ENCODE measurements around the gene SMTN.
"Not testable (repeated sequence)": the region's sequence is repeated elsewhere in the genome, so short reads cannot be mapped to it uniquely, and the experiment has no call there.

The SMTN gene

DNA sequence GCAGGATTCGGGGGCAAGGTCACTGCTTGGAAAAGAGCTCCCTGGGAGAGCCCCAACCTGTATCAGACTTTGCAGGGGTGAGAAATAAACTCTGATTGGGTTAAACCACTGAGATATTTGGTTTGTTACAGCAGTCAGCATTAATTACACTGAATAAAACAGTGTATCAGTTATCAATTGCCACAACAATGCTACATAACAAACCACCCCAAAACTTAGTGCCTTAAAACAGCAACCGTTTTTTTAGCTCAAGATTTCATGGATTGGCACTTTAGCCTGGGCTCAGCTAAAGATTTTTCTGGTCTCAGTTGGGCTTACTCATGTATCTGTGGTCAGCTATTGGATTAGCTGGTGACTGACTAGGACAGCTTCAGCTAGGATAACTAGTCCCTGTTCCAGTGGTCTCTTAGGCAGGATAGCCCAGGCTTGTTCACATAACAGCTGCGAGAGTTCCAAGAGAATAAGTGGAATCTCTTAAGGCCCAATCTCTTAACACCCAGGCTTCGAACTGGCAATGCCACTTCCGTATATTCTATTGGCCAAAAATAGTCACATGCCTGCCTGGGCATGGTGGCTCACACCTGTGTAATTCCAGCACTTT is 7.5 kb upstream of the SMTN start:
- DNase-seq = not testable (repeated sequence)

DNA sequence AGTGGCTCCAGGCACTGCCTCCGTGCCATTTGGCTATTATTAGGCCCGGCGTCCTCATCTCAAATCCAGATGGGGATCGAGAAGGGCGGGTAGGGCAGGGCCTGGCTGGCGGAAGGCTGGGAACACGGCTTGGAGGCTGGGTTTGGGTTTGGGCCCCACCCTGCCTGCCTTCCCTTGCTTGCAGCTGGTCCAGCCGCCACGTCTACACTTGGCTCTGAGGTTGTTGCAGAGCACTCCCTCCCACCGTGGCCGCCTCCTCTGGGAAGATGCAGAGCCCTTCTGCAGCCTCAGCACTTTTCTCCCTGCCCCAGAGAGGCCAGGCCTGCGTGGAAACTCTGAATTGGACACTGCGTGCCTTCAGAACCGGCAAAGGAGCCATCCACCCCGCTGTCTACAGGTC is 5.2 kb upstream of the SMTN start:
- no peak for DNase-seq

DNA sequence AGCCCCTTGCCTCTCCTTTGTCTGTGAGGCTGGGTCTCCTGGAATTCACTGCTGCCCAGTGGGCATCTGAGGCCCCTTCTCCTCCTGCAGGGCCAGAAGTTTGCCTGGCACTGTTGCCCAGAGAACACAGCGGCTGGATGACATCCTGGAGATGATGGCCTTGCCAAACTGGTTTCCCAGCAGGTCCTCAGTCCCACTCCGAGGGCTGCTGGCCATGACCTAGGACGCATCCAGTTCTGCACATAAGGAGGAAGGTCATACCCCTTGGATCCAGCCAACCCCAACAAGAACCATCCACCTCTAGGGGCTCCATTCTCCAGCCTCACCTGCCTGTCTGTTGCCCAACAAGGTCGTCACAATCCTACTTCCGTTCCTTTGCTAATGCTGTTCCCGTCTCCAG is 3.4 kb upstream of the SMTN start:
- DNase-seq = no peak

DNA sequence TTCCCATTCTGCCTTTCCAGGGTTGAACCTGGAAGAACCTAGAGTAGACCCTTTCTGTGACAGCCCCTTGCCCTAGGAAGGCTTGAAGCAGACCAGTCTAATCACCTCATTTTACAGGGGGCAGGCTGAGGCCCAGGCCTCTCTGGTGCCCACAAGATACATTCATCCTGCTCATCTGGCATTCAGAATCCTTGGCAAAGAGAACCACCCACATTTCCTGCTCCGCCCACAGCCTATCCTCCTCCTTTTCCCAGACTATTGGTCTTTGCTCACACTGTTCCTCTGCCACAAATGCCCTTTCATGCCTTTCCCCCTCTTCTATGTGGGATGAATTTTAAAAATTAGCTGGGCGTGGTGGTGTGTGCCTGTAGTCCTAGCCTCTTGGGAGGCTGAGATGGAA is 2.7 kb upstream of the SMTN start:
- not testable (repeated sequence) for DNase-seq

DNA sequence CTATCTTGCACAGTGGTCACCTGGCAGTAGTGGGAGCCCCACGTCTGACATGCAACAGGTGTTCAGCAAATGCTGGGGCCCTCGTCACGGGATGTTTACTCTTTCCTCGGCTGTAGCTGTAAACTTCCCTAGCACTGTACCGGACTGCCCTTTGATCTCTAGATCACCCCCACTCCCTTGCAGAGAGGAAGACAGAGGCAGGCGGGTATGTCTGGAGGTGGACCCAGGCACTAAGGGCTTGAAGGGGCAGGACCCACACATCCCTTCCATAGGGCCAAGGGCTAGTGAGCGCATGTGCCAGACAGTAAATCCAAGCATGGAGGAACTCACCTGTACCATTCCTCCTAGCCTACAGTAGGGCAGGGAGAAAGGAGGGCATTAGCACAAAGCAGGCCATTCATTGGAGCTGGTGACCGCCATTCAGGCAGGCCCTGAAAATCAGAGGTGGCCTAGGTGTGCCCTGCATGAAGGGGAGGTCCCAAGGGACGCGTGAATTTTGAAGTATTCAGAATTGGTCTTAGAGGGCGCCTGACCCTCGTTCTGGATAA is 1.9 kb upstream of the SMTN start:
- no peak for DNase-seq

DNA sequence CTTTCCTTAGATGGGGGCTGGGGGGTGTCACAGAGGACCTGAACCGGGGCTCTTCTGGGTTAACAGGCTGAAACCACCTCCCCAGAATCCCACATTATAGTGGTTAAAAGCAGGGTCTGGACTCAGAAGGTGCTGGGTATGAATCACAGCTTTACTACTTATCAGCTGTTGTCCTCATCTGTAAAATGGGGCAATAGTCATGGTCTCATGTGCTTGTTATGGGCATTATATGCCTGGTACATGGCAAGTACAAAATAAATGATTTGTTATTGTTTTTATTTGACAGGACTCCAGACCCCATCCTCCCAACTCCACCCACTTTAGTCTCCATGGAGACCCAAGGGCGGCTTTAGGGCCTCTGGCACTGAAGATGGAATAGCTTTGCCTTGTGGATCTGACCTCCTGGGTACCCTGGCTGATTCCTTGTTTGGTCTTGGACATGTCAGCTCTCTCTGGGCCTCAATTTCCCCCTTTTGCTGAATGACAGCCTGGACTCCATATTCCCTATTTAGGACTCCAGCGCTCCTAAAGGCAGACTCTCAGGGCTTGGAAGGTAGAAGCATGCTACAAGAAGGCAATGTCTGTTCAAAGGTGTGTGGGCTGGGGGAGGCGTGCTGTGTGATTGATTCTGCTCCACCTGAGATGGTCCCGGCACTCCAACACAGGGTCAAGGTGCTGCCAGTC is 812 bp upstream of the SMTN start:
- DNase-seq = no peak

DNA sequence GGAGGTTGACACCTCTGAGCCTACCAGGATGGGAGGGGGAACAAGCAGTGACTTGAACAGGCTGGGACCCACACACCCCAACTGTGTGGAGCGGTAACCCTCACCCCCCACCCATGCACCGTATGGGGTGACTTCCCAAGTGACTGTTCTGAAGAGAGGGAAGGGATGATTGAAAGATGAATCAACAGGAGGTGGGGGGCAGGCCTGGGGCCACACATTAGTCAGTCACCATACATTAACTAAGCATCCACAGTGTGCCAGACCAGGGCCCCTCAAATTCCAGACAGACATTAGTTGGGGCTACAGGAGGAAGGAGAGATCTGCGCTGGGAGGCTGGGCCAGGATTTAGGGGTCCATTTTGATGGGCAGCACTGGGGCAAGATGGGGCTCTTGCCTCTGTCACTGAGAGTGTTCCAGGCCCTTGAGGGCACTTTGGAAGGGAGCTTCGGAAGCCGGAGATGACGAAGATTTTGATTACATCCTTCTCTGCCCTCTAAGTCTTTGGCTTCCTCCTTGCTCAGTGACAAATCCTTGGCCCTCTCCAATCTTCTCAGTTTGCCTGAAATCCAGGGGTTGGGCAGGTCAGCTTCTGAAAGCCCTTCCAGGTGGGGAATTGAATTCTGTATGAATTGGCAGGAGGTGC is 966 bp downstream of the SMTN start:
- DNase-seq = peak in 1 of 2 donors; percentile 13

DNA sequence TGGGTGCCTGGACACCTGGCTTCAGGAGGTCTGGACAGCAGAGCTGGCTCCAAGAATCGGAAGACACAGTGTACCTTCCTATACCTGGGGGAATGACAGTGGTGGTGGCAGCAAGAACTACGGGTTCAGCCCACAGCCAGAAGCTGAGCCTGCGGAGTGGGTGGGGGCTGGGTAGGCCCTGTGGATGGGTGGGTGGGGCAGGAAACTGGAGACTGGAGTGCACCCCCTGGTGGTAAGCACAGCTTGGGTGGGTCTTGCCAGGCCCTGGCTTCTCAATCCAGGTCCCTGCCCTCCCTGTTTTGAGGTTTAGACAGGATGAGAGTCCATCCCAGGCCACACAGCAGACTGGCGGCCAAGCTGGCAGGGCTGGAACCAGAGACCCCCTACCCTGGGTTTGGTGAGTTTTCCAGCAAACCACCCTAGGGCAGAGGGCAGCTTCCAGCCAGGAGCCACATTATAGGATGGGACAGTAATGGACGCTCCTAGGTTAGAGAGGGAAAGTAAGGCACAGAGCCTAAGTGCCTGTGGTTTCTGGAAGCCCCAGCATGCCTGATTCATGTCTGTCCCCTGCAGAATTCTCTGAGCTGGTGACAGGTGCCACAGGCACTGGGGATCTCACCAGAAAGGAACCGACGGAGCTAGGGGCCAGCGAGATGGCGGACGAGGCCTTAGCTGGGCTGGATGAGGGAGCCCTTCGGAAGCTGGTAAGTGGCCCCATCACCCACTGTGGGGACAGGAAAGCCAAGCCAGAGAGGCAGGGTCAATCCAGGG is 1.7 kb downstream of the SMTN start:
- peak in 1 of 2 donors; percentile 4 for DNase-seq

DNA sequence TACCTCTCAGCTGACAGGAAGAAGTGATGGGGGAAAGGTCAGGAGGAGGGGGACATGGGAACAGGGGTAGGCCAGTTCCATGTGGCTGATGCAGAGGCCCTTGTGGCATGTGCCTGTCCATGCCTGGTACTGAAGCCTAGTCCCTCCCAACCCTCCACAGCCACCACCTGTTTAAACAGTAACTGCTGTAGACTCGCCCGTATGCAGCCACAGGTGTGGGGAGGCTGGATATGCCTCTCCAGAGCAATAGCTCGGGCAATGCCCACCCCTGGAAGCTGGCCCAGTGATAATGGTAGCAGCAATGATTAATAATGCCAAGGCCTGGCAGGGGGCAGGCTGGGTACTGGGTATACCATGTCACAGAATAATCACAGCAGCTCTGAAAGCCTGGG is 2.3 kb downstream of the SMTN start:
- DNase-seq = no peak

DNA sequence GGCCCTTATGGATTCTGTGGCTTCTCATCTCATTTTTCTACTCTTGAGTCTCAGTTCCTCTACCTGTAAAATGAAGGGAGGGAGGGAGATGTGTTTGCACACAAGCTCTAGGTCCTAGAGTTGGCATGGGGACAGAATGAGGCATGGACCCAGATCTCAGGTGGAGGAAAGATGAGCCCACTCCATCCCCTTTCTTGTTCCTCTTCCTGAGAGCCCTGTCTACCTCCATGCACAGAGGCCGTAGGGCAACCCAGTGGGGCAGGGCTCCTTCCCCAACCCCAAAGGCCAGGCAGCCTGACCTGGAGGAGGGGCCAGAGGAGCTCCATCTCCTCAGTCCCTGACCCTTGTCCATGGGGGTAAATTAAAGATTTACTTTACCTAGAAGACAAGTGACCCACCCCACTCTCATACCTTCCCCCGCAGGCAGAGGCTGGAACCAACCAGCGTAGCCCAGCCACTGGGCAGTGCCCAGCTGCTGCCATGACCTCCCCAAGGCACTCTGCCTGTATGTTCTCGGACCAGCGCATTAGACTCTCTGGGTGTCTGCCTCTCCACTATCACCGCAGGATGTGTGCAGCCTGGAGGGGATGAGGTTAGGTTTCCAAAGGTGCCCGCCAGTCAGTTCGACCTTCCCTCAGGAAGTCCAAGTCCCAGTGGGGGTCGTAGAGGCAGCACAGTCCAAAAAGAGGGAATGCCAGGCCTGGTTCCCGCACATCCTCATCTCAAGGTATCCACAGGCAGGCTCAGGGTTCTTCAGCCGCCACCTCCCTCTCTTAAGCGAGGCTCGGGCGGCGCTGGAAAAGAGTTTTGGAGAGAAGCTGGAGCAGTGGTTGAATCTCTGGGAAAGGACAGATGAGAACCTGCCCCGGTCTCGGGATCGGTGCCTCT is 3.0 kb downstream of the SMTN start:
- DNase-seq = no peak

DNA sequence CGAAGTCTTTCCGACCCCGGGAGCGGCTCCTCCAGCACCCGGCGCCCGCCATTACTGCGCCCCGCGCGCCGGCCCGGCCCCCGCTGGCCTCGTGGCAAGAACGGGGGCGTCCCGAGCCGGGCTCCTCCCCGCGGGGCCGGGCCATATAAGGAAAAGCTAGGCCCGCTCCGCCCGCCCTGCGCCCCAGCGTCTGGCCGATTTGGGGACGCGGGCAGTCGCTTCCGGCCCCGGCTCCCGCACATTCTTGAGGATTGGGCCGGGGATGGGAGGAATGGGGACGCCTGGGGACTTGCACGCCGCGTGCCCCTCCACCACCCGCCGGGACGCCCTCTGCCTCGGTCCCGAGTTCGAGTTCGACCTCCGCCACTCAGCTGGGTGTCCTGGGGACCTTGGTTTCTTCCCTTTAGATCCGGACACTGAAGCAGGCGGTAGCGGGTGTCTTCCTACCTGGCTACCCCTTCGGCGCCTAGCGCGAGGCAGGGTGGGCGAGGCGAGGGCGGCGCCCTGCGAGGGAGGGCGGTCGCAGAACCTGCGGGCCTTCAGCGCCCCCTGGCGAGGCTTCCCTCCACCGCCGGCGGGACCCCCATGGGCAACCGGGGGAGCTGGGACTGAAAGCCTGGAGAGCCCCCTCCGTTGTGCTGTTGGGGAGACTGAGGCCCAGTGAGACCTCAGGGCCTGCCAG is 3.8 kb downstream of the SMTN start:
- peak; percentile 49 to 66 for DNase-seq

DNA sequence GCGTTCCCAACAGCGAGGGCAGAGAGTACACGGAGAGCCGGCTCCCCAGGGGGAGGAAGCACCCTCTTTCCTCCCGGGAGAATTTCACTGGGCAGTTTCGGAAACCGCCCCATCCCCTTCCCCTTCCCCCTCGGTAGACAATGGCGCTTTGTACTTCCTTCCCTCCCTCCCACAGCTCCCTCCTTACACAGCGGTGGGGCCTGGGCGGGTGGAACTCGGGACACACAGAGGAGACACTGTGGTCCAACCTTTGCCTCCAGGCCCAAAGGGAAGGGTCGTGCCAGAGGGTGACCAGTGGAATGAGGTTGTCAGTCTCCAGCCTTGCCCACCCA is 4.3 kb downstream of the SMTN start:
- no peak for DNase-seq

DNA sequence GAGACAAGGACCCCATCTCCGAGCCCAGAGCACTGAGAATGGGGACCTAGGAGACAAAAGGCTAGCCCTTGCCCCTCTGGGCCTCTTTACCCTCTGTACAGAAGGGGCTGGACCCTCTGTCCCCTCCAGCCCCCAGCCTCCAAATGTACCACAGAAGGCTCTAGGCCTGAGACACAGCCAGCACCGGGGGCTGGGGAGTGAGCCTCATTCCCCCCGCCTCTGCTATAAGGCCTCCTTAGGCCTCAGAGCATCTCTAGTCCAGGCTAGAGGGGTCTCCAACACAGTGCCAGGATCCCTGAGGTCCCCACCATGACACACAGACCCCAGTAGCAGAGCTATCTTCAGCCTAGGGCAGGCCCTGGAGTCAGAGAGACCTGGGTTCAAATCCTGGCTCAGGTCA is 4.8 kb downstream of the SMTN start:
- DNase-seq = no peak

DNA sequence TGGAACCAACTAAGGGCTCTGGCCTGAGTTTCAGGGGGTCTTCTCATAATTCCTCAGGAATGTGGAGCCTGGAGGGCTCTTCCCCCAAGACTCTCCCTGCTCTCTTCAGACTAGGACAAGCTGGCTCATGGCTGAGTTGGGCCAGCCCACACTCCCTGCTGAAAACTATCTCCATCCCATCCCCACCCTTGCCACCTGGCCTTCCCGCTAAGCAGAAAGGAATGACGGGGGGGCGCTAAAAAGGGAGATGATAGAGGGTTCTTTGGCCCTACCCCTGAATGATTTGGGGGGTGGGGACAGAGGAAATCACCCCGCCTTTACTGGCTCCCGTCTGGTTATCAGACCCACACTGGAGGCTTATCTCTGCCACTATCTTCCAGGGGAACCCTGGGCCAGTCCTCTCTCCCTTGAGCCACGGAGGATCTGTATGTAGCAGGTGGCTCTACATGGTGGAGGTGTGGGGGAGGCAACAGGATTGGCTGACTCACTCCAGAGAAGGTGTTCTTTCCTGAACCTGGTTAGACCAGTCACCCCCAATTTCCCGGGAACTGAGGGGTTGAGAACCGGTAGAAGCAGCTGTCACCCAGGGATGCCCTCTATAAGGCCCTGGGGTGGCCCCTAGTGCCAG is 5.7 kb downstream of the SMTN start:
- DNase-seq = no peak

DNA sequence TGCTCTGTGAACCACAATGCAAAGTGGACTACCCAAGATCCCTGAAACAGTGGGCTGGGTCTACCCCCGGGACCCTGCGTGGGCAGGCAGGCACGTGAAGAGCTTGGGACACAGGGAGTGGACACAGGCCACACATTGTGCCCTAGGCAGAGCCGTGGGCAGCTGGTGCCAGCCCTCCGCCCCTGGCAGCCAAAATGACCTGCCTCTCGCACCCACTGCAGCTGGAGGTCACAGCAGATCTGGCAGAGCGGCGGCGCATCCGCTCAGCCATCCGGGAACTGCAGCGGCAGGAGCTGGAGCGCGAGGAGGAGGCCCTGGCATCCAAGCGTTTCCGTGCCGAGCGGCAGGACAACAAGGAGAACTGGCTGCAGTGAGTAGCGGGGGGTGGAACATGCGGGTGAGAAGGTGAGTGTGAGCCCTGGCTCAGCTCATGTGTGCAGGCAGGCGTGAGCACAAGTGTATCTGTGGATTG is 6.7 kb downstream of the SMTN start:
- DNase-seq = no peak

DNA sequence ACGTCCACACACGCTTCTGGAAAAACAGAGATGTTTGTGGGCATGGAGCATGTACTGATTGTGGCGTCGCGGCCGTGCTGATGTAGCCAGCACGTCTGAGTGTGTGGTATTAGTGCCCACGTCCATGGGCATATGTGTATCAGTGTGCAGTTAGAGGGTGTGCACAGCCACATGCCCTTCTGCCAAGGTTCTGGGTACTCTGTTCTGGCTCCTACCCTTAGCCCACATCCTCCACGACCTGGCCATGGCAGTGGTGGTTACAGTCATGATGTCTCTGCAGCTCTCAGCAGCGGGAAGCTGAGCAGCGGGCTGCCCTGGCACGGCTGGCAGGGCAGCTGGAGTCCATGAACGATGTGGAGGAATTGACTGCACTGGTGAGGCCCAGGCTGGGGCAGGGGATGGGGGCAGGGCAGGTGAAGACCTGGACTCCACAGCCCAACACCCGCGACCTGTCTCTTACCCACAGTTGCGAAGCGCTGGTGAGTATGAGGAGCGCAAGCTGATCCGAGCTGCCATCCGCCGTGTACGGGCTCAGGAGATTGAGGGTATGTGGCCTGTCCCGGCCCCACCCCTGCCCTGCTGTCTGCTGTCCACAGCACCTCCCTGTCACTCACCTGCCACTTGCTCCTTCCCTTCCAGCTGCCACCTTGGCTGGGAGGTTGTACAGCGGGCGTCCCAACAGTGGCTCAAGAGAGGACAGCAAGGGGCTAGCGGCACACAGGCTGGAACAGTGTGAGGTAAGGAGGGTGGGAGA is 7.3 kb downstream of the SMTN start:
- no peak for DNase-seq

DNA sequence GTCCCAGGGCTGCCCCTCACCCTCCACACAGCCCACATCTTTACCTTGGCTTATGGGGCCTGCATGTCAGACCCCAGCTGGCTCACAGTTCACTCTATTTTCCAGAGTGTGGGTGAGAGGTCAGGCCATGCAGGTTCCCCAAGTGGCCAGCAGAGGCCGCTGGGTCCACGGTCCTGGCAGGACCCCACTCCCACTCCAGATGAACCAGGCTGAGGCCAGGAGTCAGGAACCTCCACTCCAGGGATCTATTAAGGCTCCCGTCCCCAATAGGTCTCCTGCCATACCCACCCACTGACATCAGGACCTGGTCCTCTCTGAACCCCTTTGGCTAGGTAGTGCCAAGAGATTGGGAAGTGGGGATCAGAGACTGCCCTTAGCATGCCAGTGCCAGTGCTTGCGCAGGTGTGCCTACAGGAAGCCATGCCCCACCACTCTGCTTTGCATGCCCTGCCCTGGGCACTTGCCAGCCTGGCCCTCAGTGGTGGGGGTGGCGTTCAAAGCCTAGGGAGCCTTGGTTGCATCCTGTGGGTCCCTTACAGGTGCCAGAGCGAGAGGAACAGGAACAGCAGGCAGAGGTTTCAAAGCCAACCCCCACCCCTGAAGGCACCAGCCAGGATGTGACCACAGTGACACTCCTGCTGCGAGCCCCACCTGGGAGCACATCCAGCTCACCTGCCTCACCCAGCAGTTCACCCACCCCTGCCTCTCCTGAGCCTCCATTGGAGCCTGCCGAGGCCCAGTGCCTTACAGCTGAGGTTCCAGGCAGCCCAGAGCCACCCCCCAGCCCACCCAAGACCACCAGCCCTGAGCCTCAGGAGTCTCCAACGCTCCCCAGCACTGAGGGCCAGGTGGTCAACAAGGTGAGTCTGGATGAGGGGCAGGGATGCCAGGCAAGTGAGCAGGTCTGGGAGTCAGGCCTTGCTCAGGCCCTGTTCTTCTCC is 8.3 kb downstream of the SMTN start:
- peak in 1 of 2 donors; percentile 9 for DNase-seq

DNA sequence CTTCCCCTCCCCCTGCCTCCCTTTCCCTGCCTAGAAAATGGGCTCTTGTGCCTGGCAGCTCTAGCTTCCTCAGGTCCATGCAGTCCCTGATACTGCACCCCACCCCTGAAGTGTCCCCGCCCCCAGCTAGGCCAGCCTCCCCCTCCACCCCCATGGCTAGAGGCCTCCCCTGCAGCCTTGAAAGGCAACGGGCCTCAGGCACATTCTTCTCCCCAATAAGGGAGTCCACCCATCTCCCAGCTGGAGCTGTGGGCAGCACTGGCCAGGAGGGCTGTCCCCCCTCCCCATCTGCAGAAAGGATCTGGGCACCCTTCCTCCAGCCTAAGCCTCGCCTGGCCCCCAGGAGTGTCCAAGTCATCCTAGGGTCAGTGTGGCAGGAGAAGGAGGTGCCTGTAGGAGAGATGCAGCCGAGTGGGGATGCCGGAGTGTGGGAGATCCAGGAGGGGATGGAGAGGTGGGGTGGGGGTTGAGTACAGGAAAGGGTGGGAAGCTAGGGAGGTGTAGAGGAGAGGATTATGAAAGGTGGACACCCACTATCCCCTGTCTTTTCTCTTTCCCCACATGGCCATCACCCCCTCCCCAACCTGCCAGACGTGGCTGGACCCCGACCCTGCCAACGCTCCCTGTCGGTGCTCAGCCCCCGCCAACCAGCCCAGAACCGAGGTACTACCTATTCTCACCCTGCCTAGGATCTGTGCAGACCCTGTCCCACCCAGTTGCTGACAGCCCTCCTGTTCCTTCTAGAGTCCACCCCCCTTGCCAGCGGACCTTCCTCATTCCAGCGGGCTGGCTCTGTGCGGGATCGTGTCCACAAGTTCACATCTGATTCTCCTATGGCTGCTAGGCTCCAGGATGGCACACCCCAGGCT is 9.3 kb downstream of the SMTN start:
- DNase-seq = no peak
